Occipital lobe (tissue), 2 donors: ENCODE data around the gene DAPK3. TPM values are rescaled to one million over a fixed set of nuclear protein-coding genes. Genes with fewer than 3 reads are reported as not detected.
"Not testable (repeated sequence)": the region's sequence is repeated elsewhere in the genome, so short reads cannot be mapped to it uniquely, and the experiment has no call there.

Source experiments
- DNase-seq: peaks from one replicate; lab custom pipeline; 2025; lab: John Stamatoyannopoulos, UW
- total RNA-seq: library from RNA; depleted of rRNA; stranded (reverse); fragments of >200 nt; gene quantifications from one replicate; pipeline ENCODE4 v1.2.3, GENCODE V29; 2014

The DAPK3 gene
- total RNA-seq, 1 donor from 2014 or later: 51.3 TPM

- no peak for DNase-seq
These were observed 8.4 kb upstream of the DAPK3 start for GRCh38 chr19:3979289-3979673.

- DNase-seq: no peak
These were observed 7.2 kb upstream of the DAPK3 start for GRCh38 chr19:3978145-3978544.

GRCh38 chr19:3977242-3978143 is 6.6 kb upstream of the DAPK3 start:
- no peak for DNase-seq

GRCh38 chr19:3976495-3977241 is 5.8 kb upstream of the DAPK3 start:
- no peak for DNase-seq

- DNase-seq: no peak
These were observed 4.8 kb upstream of the DAPK3 start for GRCh38 chr19:3975637-3976087.

- DNase-seq: no peak
These were observed 4.2 kb upstream of the DAPK3 start for GRCh38 chr19:3975144-3975543.

GRCh38 chr19:3970313-3970807 is 539 bp downstream of the DAPK3 start:
- DNase-seq: no peak

GRCh38 chr19:3969435-3970312 is 1.2 kb downstream of the DAPK3 start:
- no peak for DNase-seq

- DNase-seq: no peak
These were observed 2.1 kb downstream of the DAPK3 start for GRCh38 chr19:3968556-3969434.

- not testable (repeated sequence) for DNase-seq
These were observed 2.9 kb downstream of the DAPK3 start for GRCh38 chr19:3967983-3968382.

GRCh38 chr19:3966051-3967017 is 4.6 kb downstream of the DAPK3 start:
- no peak for DNase-seq

- DNase-seq: no peak
These were observed 6.4 kb downstream of the DAPK3 start for GRCh38 chr19:3964256-3965194.

GRCh38 chr19:3963458-3964255 is 7.2 kb downstream of the DAPK3 start:
- no peak for DNase-seq

GRCh38 chr19:3961007-3961406 is 9.9 kb downstream of the DAPK3 start:
- no peak for DNase-seq

- no peak for DNase-seq
These were observed 11.2 kb downstream of the DAPK3 start for GRCh38 chr19:3959766-3960131.

- DNase-seq: no peak
These were observed 11.8 kb downstream of the DAPK3 start for GRCh38 chr19:3958836-3959765.
